Thyroid gland (tissue), 4 donors: ENCODE results near the gene ABTB2.

Source experiments
- CTCF ChIP-seq, 6 experiments: fragments of 200-600 bp in 3 of 6; fragments of 450-650 bp in 3 of 6; sonication (generic) in 3 of 6; IDR thresholded peaks; one replicate each; pipeline ENCODE4 v1.5.1; 2016 to 2019; ENCODE audit warnings: antibody characterized with exemption in 6 of 6, mild to moderate bottlenecking in 2 of 6, inconsistent platforms in 1 of 6, moderate library complexity in 1 of 6
- POLR2A ChIP-seq, 2 donors: fragments of 450-650 bp; IDR thresholded peaks; one replicate each; pipeline ENCODE4 v1.6.1; 2017; ENCODE audit warnings: antibody characterized with exemption in 2 of 2, mild to moderate bottlenecking in 2 of 2, moderate library complexity in 1 of 2

GRCh38 chr11:34181251-34181650 is 176.6 kb downstream of the ABTB2 start:
- no peak for TF ChIP-seq CTCF (IDR thresholded peaks at IDR 0.05)
- TF ChIP-seq POLR2A (IDR thresholded peaks at IDR 0.05): no peak
